Esophagus muscularis mucosa (tissue), 4 donors: ENCODE results near the gene INPPL1. TPM values are rescaled to one million over a fixed set of nuclear protein-coding genes. Genes with fewer than 3 reads are reported as not detected.
A peak's percentile ranks its signal among the peaks of the same experiment; 100 is the strongest.

Source experiments
- DNase-seq: peaks from one replicate; pipeline ENCODE4 v3.0.0-alpha.2; 2017; ENCODE audit errors: extremely low spot score
- H3K27ac ChIP-seq, 4 donors: fragments of 200-600 bp; sonication (generic); replicated peaks in 1 of 4; 1 replicate in 3 of 4; 2 replicates in 1 of 4; pipeline ENCODE4 v1.5.1; 2016 to 2019; ENCODE audit warnings: mild to moderate bottlenecking in 1 of 4
- H3K27me3 ChIP-seq, 4 donors: fragments of 200-600 bp; sonication (generic); one replicate each; pipeline versions ENCODE4 v1.5.1 to v1.6.0; 2016 to 2019
- H3K36me3 ChIP-seq, 4 donors: fragments of 200-600 bp; sonication (generic); one replicate each; pipeline ENCODE4 v1.5.1; 2016 to 2019
- H3K4me1 ChIP-seq, 4 donors: fragments of 200-600 bp; sonication (generic); one replicate each; pipeline ENCODE4 v1.5.1; 2016 to 2019
- H3K4me3 ChIP-seq, 4 donors: fragments of 200-600 bp; sonication (generic); 1 replicate in 2 of 4; 2 replicates in 2 of 4; pipeline ENCODE4 v1.5.1; 2016 to 2019; ENCODE audit warnings: mild to moderate bottlenecking in 4 of 4, moderate library complexity in 1 of 4
- H3K9me3 ChIP-seq, 4 donors: fragments of 200-600 bp; sonication (generic); 1 replicate in 3 of 4; 2 replicates in 1 of 4; pipeline ENCODE4 v1.5.1; 2016 to 2019
- EP300 ChIP-seq: sonication (generic); formaldehyde crosslinking; IDR thresholded peaks from one replicate; pipeline ENCODE4 v1.6.1; 2017; ENCODE audit warnings: antibody characterized with exemption
- POLR2A ChIP-seq: fragments of 450-650 bp; IDR thresholded peaks from one replicate; pipeline ENCODE4 v1.6.1; 2017; ENCODE audit warnings: antibody characterized with exemption, moderate library complexity, mild to moderate bottlenecking, low read depth
- POLR2AphosphoS5 ChIP-seq, 2 donors: sonication (generic); formaldehyde crosslinking; IDR thresholded peaks; one replicate each; pipeline ENCODE4 v1.6.1; 2017; ENCODE audit warnings: antibody characterized with exemption in 2 of 2
- WGBS: methylation state at CpG from one replicate; pipeline ENCODE4 v1.1.5; 2018; 5-methylcytosine and 5-hydroxymethylcytosine counted together
- intact Hi-C: fragments of 100-400 bp; cut with DNase I; formaldehyde crosslinking; loops from one replicate; pipeline ENCODE4 v1.15.1; 2023
- total RNA-seq, 4 donors: library from RNA; depleted of rRNA; stranded (reverse); fragments of >200 nt; gene quantifications; one replicate each; pipeline versions ENCODE4 v1.1.0 to v1.2.1, GENCODE V29; 2016
- TF ChIP-seq, protein P1 (sequence below), 3 experiments: fragments of 200-600 bp in 2 of 3; fragments of 450-650 bp in 1 of 3; sonication (generic) in 2 of 3; IDR thresholded peaks; one replicate each; pipeline ENCODE4 v1.5.1; 2017 to 2019; ENCODE audit warnings: antibody characterized with exemption in 3 of 3, mild to moderate bottlenecking in 2 of 3, moderate library complexity in 1 of 3

The INPPL1 gene
- total RNA-seq, 4 donors from 2014 or later = 61.6 to 158 (median 100) TPM

DNA sequence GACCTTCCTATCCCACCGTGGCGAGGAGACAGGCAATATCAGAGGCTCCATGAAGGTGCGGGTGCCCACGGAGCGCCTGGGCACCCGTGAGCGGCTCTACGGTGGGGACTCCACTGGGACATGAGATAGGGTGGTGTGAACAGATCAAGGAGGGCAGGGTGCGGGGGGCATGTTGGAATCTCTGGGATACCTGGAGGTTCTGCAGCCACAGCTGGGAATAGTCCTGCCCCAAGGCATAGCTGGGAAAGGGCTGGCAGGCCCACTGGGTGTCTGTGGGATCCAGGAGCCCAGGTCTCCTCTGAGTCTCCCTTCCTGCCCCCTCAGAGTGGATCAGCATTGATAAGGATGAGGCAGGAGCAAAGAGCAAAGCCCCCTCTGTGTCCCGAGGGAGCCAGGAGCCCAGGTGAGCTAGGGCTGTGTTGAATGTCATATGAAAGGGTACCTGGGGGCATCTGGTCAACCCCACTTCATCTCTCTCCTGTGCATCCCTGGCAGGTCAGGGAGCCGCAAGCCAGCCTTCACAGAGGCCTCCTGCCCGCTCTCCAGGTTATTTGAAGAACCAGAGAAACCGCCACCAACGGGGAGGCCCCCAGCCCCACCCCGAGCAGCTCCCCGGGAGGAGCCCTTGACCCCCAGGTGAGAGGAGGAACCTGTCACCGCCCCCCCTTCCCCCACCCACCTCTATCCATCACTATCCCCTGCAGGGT lies 10.9 kb downstream of the INPPL1 start:
- no peak overlapping the region for H3K4me3 ChIP-seq
- H3K4me1 ChIP-seq = peaks cover 42 to 78% (median 60%) of the 10 kb centered on the region in 4 donors
- no peak for DNase-seq
- no peak for TF ChIP-seq POLR2A
- TF ChIP-seq, protein P1, sequence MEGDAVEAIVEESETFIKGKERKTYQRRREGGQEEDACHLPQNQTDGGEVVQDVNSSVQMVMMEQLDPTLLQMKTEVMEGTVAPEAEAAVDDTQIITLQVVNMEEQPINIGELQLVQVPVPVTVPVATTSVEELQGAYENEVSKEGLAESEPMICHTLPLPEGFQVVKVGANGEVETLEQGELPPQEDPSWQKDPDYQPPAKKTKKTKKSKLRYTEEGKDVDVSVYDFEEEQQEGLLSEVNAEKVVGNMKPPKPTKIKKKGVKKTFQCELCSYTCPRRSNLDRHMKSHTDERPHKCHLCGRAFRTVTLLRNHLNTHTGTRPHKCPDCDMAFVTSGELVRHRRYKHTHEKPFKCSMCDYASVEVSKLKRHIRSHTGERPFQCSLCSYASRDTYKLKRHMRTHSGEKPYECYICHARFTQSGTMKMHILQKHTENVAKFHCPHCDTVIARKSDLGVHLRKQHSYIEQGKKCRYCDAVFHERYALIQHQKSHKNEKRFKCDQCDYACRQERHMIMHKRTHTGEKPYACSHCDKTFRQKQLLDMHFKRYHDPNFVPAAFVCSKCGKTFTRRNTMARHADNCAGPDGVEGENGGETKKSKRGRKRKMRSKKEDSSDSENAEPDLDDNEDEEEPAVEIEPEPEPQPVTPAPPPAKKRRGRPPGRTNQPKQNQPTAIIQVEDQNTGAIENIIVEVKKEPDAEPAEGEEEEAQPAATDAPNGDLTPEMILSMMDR (IDR thresholded peaks at IDR 0.05) = no peak
- no peak for TF ChIP-seq EP300
- no peak for TF ChIP-seq POLR2AphosphoS5 (IDR thresholded peaks at IDR 0.05)
- H3K36me3 ChIP-seq = peaks cover 44 to 80% (median 76%) of the 10 kb centered on the region in 4 donors
- intact Hi-C loops = loop anchor here (5.0 kb wide), 1 partner anchor 182 kb away; no protein-coding TSS in a partner anchor
- peak overlapping the region; percentile 58 to 86 (median 78) for H3K27ac ChIP-seq
- 85% methylated on average over 11 of the region's 17 CpGs for WGBS
- no peaks in the 10 kb centered on the region for H3K9me3 ChIP-seq
- peaks cover 0 to under 1% (median 0%) of the 10 kb centered on the region in 4 donors for H3K27me3 ChIP-seq

DNA sequence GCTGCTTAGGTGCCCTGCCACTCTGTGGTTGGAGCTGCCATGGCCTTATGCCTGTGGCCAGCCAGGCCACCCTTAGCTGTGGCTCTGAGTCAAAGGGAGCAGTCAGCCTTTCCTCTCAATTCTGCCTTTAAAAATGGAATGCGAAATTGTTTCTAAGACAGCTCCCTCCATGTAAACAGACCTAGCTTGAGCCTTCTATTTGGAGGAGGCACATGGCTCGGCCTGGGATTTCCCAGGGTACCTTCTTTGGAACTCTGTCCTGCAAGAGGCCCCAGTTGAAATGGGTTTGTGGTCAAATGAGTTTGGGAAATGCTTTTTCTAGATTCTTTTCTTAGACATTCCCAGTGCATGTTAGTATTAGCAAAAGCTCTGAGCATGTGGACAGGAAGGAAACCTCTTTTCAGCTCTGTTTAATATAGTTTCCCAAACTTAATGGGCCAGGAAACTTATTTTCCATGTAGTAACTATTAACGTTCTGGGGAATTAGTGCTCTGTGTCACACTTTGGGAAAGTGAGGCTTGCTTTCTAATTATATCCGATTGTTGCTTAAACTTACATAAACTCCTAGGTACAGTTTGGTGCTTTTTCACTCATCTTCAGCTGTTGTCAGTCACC lies 11.6 kb downstream of the INPPL1 start:
- 38% methylated on average over 4 of the region's 4 CpGs for WGBS
- H3K9me3 ChIP-seq = no peaks in the 10 kb centered on the region
- TF ChIP-seq EP300 (no peak), POLR2AphosphoS5 (IDR thresholded peaks at IDR 0.05) (no peak)
- TF ChIP-seq, protein P1 (IDR thresholded peaks at IDR 0.05) = no peak
- intact Hi-C loops = loop anchor here (5.0 kb wide), 1 partner anchor 181 kb away; no protein-coding TSS in a partner anchor
- no peak overlapping the region for H3K4me3 ChIP-seq
- H3K4me1 ChIP-seq = peaks cover 46 to 85% (median 67%) of the 10 kb centered on the region in 4 donors
- no peak for DNase-seq
- peaks cover 37 to 73% (median 70%) of the 10 kb centered on the region in 4 donors for H3K36me3 ChIP-seq
- H3K27me3 ChIP-seq = peaks cover 0 to 7% (median 3%) of the 10 kb centered on the region in 4 donors
- H3K27ac ChIP-seq = peak overlapping the region; percentile 58 to 86 (median 78)

DNA sequence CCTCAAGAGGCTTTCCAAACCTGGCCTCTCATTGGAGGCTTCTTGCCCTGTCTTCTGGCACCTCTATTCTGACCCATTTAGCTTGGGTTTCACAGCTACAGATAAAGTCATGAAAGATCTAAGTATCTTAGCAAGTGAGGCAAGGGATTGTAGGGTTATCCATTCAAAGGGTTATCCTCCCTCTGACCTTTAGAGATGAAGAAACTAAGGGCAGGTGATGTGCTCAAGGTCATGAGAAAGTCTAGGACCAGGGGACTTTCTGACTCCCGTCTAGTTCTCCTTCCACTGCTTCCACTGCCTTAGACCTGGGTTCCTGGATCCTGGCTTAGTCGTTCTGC lies 12.2 kb downstream of the INPPL1 start:
- WGBS = 94% methylated on average over 2 of the region's 2 CpGs
- no peaks in the 10 kb centered on the region for H3K9me3 ChIP-seq
- TF ChIP-seq, protein P1 (IDR thresholded peaks at IDR 0.05) = no peak
- TF ChIP-seq POLR2AphosphoS5 (IDR thresholded peaks at IDR 0.05) = no peak
- no peak for TF ChIP-seq POLR2A
- TF ChIP-seq EP300 = no peak
- intact Hi-C loops = loop anchor here (5.0 kb wide), 1 partner anchor 181 kb away; no protein-coding TSS in a partner anchor
- no peak for DNase-seq
- peaks cover 32 to 67% (median 64%) of the 10 kb centered on the region in 4 donors for H3K36me3 ChIP-seq
- H3K27ac ChIP-seq = peak overlapping the region; percentile 76 to 86 (median 78)
- H3K4me3 ChIP-seq = no peak overlapping the region
- peaks cover 42 to 87% (median 68%) of the 10 kb centered on the region in 4 donors for H3K4me1 ChIP-seq
- peaks cover 0 to 13% (median 4%) of the 10 kb centered on the region in 4 donors for H3K27me3 ChIP-seq

DNA sequence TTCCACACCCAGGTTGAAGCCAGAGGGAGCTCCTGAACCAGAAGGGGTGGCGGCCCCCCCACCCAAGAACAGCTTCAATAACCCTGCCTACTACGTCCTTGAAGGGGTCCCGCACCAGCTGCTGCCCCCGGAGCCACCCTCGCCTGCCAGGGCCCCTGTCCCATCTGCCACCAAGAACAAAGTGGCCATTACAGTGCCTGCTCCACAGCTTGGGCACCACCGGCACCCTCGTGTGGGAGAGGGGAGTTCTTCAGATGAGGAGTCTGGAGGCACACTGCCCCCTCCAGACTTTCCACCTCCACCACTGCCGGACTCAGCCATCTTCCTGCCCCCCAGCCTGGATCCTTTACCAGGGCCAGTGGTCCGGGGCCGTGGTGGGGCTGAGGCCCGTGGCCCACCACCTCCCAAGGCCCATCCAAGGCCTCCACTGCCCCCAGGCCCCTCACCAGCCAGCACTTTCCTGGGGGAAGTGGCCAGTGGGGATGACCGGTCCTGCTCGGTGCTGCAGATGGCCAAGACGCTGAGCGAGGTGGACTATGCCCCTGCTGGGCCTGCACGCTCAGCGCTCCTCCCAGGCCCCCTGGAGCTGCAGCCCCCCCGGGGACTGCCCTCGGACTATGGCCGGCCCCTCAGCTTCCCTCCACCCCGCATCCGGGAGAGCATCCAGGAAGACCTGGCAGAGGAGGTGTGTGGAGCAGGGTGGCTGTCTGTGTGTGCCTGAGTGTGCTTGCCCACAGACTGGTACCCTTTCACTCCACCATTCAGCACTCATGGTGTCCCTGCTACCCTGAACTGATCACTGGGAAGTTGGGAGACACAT lies 12.8 kb downstream of the INPPL1 start:
- DNase-seq = no peak
- WGBS = 74% methylated on average over 8 of the region's 22 CpGs
- H3K4me3 ChIP-seq = no peak overlapping the region
- peaks cover 28 to 61% (median 58%) of the 10 kb centered on the region in 4 donors for H3K36me3 ChIP-seq
- H3K9me3 ChIP-seq = no peaks in the 10 kb centered on the region
- peaks cover 42 to 87% (median 68%) of the 10 kb centered on the region in 4 donors for H3K4me1 ChIP-seq
- peak overlapping the region; percentile 76 to 86 (median 78) for H3K27ac ChIP-seq
- intact Hi-C loops = loop anchor here (5.0 kb wide), 1 partner anchor 180 kb away; no protein-coding TSS in a partner anchor
- peaks cover 0 to 19% (median 5%) of the 10 kb centered on the region in 4 donors for H3K27me3 ChIP-seq
- TF ChIP-seq POLR2AphosphoS5 (IDR thresholded peaks at IDR 0.05) = no peak
- TF ChIP-seq, protein P1 (IDR thresholded peaks at IDR 0.05) = no peak
